ENCODE data around the gene MRAP.

DNA sequence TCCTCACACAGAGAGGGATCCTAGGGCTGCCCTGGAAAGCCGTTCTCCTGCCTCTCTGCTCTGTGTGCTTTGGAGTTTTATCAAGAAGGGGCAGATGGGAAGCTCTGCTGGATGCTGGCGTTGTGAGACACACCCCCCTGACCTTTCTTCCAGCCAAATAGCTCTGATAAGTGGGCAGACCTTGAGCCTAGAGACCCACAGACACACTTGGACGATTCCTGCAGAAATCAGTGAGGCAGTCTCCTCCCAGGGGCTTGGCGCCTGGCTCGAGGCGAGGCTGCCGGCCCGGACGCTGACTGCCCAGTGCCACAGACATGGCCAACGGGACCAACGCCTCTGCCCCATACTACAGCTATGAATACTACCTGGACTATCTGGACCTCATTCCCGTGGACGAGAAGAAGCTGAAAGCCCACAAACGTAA, at the start of gene MRAP:
- TF ChIP-seq, protein P1, sequence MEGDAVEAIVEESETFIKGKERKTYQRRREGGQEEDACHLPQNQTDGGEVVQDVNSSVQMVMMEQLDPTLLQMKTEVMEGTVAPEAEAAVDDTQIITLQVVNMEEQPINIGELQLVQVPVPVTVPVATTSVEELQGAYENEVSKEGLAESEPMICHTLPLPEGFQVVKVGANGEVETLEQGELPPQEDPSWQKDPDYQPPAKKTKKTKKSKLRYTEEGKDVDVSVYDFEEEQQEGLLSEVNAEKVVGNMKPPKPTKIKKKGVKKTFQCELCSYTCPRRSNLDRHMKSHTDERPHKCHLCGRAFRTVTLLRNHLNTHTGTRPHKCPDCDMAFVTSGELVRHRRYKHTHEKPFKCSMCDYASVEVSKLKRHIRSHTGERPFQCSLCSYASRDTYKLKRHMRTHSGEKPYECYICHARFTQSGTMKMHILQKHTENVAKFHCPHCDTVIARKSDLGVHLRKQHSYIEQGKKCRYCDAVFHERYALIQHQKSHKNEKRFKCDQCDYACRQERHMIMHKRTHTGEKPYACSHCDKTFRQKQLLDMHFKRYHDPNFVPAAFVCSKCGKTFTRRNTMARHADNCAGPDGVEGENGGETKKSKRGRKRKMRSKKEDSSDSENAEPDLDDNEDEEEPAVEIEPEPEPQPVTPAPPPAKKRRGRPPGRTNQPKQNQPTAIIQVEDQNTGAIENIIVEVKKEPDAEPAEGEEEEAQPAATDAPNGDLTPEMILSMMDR (IDR thresholded peaks at IDR 0.05; ENCODE audit: poor library complexity, severe bottlenecking) = no peak
- TF ChIP-seq EP300 (conservative IDR thresholded peaks at IDR 0.05; ENCODE audit: poor library complexity, severe bottlenecking) = no peak

Measured in neural cell (in vitro differentiated cells).